HCT116 (cell line): ENCODE measurements around the gene LRBA. TPM values are rescaled to one million over a fixed set of nuclear protein-coding genes. Genes with fewer than 3 reads are reported as not detected.

Experiments
- ATAC-seq: fragments of 200-7000 bp; cut with Tn5 transposase; 2 replicates; pipeline ENCODE4 v1.9.1; 2020; ENCODE audit warnings: mild to moderate bottlenecking, moderate library complexity
- BruUV-seq: library from RNA; stranded (reverse); fragments of 400-500 nt; replicated peaks from 2 replicates; lab custom pipeline; 2021; lab: Mats Ljungman, UMichigan
- CTCF ChIA-PET: fragments of 300-600 bp; sonication (Branson Sonifier 250); formaldehyde crosslinking; loops from one replicate; lab custom pipeline; 2021; ENCODE audit warnings: antibody characterized with exemption; lab: Charles Lee
- POLR2A ChIA-PET: fragments of 300-600, 350-600 bp; sonication (Branson Sonifier 250); formaldehyde crosslinking; loops from one replicate; lab custom pipeline; 2021; ENCODE audit warnings: antibody characterized with exemption; lab: Charles Lee
- RAD21 ChIA-PET, 2 experiments: fragments of 300-600 bp; sonication (Branson Sonifier 250); formaldehyde crosslinking; loops; one replicate each; lab custom pipeline; 2023; ENCODE audit warnings: low total read pairs in 2 of 2; ENCODE audit not compliant: uncharacterized antibody in 2 of 2, unreplicated experiment in 2 of 2, low non-redundant PET in 1 of 2; lab: Charles Lee
- DNase-seq: peaks from one replicate; pipeline ENCODE4 v3.0.0-alpha.2; 2010; ENCODE audit warnings: low read depth, low spot score
- H2AFZ ChIP-seq: fragments of 200-600 bp; shearing (Covaris generic), sonication (generic); 2 replicates; pipeline ENCODE4 v1.6.1; 2017; ENCODE audit warnings: low read depth, mixed run types, mixed read lengths, antibody characterized with exemption, low read length; ENCODE audit not compliant: poor library complexity, severe bottlenecking
- H3K27ac ChIP-seq: 2 replicates; pipeline ENCODE4 v1.5.1; 2012; ENCODE audit warnings: low read depth, low read length
- H3K27me3 ChIP-seq: fragments of 200-600 bp; sonication (generic); 2 replicates; pipeline ENCODE4 v1.6.1; 2016; ENCODE audit warnings: mixed run types, low read length, mixed read lengths; ENCODE audit not compliant: insufficient read depth
- H3K36me3 ChIP-seq, 2 experiments: fragments of 200-500 bp in 1 of 2; fragments of 200-600 bp in 1 of 2; sonication (Bioruptor generic) in 1 of 2; sonication (generic) in 1 of 2; 2 replicates each; pipeline versions ENCODE4 v1.5.1 to v1.6.1; 2014 to 2016; ENCODE audit warnings: low read length in 2 of 2, inconsistent platforms in 1 of 2, mixed read lengths in 1 of 2, mixed run types in 1 of 2; ENCODE audit not compliant: insufficient read depth in 2 of 2, control insufficient read depth in 1 of 2
- H3K4me1 ChIP-seq, 2 experiments: fragments of 200-600 bp in 1 of 2; sonication (generic) in 1 of 2; 2 replicates each; pipeline versions ENCODE4 v1.5.1 to v1.6.1; 2012 to 2017; ENCODE audit warnings: low read length in 2 of 2, inconsistent platforms in 1 of 2, mild to moderate bottlenecking in 1 of 2, mixed read lengths in 1 of 2, mixed run types in 1 of 2, moderate library complexity in 1 of 2; ENCODE audit not compliant: insufficient read depth in 2 of 2, control insufficient read depth in 1 of 2
- H3K4me2 ChIP-seq: fragments of 200-600 bp; sonication (generic); 2 replicates; pipeline ENCODE4 v1.6.1; 2017; ENCODE audit warnings: mixed run types, low read length, mixed read lengths
- H3K4me3 ChIP-seq, 2 experiments: fragments of 200-600 bp in 1 of 2; sonication (generic) in 1 of 2; replicated peaks in 1 of 2; 2 replicates each; pipeline ENCODE4 v1.5.1; 2011 to 2016; ENCODE audit warnings: low read length in 2 of 2, control low read depth in 1 of 2, low read depth in 1 of 2, mild to moderate bottlenecking in 1 of 2, mixed read lengths in 1 of 2, mixed run types in 1 of 2
- H3K79me2 ChIP-seq: fragments of 200-600 bp; sonication (generic); 2 replicates; pipeline ENCODE4 v1.6.1; 2017; ENCODE audit warnings: mild to moderate bottlenecking, mixed run types, low read length, moderate library complexity, mixed read lengths; ENCODE audit not compliant: insufficient read depth
- H3K9ac ChIP-seq: fragments of 200-600 bp; sonication (generic); 2 replicates; pipeline ENCODE4 v1.6.1; 2016; ENCODE audit warnings: low read length, mixed read lengths
- H3K9me2 ChIP-seq: fragments of 200-600 bp; sonication (generic), shearing (Covaris generic); 2 replicates; pipeline ENCODE4 v1.6.1; 2017; ENCODE audit warnings: mixed run types, mild to moderate bottlenecking, moderate library complexity; ENCODE audit not compliant: insufficient read depth
- H3K9me3 ChIP-seq, 2 experiments: fragments of 200-500 bp in 1 of 2; fragments of 200-600 bp in 1 of 2; sonication (Bioruptor generic) in 1 of 2; sonication (generic) in 1 of 2; 2 replicates each; pipeline ENCODE4 v1.6.1; 2014 to 2017; ENCODE audit warnings: low read length in 2 of 2, mixed read lengths in 2 of 2, inconsistent platforms in 1 of 2, low read depth in 1 of 2, mild to moderate bottlenecking in 1 of 2, mixed run types in 1 of 2, moderate library complexity in 1 of 2; ENCODE audit not compliant: control insufficient read depth in 1 of 2, insufficient read depth in 1 of 2
- H4K20me1 ChIP-seq: fragments of 200-600 bp; sonication (generic), shearing (Covaris generic); 2 replicates; pipeline ENCODE4 v1.6.1; 2017; ENCODE audit warnings: mixed run types, mild to moderate bottlenecking, moderate library complexity; ENCODE audit not compliant: insufficient read depth
- EGR1 ChIP-seq: IDR thresholded peaks from 2 replicates; pipeline ENCODE4 v1.6.1; 2012; ENCODE audit warnings: low read depth
- FOSL1 ChIP-seq: IDR thresholded peaks from 2 replicates; pipeline ENCODE4 v1.6.1; 2012; ENCODE audit warnings: low read depth
- JUND ChIP-seq: IDR thresholded peaks from 2 replicates; pipeline ENCODE4 v1.6.1; 2012
- POLR2A ChIP-seq: IDR thresholded peaks from 2 replicates; pipeline ENCODE4 v1.7.0; 2011; ENCODE audit warnings: borderline replicate concordance; ENCODE audit not compliant: insufficient read depth, insufficient read length; ENCODE audit errors: extremely low read depth
- POLR2AphosphoS5 ChIP-seq: IDR thresholded peaks from 2 replicates; pipeline ENCODE4 v1.6.1; 2011; ENCODE audit warnings: mild to moderate bottlenecking, low read depth, low read length, moderate library complexity
- SP1 ChIP-seq: IDR thresholded peaks from 2 replicates; pipeline ENCODE4 v1.6.1; 2012; ENCODE audit warnings: low read depth
- YY1 ChIP-seq: IDR thresholded peaks from 2 replicates; pipeline ENCODE4 v1.6.1; 2011; ENCODE audit warnings: low read length, low read depth, moderate library complexity, mild to moderate bottlenecking; ENCODE audit not compliant: insufficient replicate concordance; ENCODE audit errors: extremely low read depth
- intact Hi-C: fragments of 100-400 bp; cut with micrococcal nuclease; formaldehyde crosslinking; loops from 2 replicates; pipeline ENCODE4 v1.10.0; 2022
- total RNA-seq: library from RNA; stranded (reverse); gene quantifications from one replicate; pipeline ENCODE4 v1.2.1, GENCODE V29; 2021; ENCODE audit not compliant: unreplicated experiment
- TF ChIP-seq, protein P1 (sequence below): IDR thresholded peaks from 2 replicates; pipeline ENCODE4 v1.6.1; 2012; ENCODE audit warnings: low read depth

LRBA gene
- total RNA-seq, 1 experiment from 2014 or later, result 79.8 TPM

DNA sequence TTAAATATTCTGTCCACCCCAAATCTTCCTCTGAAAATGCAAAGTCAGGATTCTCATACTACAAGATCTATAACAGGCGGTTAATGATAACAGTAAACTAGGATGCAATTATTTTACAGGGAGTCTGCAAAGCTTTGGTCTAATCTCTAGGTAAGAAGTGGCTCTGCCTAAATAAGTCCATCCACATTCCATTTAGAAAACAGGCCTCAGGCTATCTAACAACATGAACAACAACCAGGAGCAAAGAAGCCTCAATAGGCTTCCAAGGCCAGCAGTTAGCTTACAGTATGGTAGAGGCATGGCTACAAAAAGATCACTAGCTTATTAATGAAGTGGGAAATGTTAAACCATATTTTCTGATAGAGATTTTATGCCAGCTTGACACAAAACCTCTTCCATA is 426.8 kb downstream of the LRBA start:
- ChIA-PET RAD21 (no interaction called here), CTCF (no interaction called here), POLR2A (no interaction called here)
- Histone ChIP-seq H2AFZ (no peak overlapping the region), H3K36me3 (no peaks in the 10 kb centered on the region; a peak in 1 of 4 replicates), H3K9ac (no peak overlapping the region), H3K4me2 (no peak overlapping the region), H3K79me2 (no peaks in the 10 kb centered on the region), H3K27me3 (no peaks in the 10 kb centered on the region), H3K4me1 (no peaks in the 10 kb centered on the region)
- no TSS peak for BruUV-seq
- ATAC-seq (no peak), DNase-seq (no peak)
- intact Hi-C loops, result no loop called here
- TF ChIP-seq FOSL1 (no peak), JUND (no peak), POLR2A (no peak), YY1 (no peak), POLR2AphosphoS5 (no peak), EGR1 (no peak), SP1 (no peak)
- TF ChIP-seq, protein P1, sequence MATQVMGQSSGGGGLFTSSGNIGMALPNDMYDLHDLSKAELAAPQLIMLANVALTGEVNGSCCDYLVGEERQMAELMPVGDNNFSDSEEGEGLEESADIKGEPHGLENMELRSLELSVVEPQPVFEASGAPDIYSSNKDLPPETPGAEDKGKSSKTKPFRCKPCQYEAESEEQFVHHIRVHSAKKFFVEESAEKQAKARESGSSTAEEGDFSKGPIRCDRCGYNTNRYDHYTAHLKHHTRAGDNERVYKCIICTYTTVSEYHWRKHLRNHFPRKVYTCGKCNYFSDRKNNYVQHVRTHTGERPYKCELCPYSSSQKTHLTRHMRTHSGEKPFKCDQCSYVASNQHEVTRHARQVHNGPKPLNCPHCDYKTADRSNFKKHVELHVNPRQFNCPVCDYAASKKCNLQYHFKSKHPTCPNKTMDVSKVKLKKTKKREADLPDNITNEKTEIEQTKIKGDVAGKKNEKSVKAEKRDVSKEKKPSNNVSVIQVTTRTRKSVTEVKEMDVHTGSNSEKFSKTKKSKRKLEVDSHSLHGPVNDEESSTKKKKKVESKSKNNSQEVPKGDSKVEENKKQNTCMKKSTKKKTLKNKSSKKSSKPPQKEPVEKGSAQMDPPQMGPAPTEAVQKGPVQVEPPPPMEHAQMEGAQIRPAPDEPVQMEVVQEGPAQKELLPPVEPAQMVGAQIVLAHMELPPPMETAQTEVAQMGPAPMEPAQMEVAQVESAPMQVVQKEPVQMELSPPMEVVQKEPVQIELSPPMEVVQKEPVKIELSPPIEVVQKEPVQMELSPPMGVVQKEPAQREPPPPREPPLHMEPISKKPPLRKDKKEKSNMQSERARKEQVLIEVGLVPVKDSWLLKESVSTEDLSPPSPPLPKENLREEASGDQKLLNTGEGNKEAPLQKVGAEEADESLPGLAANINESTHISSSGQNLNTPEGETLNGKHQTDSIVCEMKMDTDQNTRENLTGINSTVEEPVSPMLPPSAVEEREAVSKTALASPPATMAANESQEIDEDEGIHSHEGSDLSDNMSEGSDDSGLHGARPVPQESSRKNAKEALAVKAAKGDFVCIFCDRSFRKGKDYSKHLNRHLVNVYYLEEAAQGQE, result no peak
- TF ChIP-seq, all 23 proteins: peak for 0
- H3K9me3 ChIP-seq, result no peaks in the 10 kb centered on the region
- no peak overlapping the region for H3K27ac ChIP-seq
- no peaks in the 10 kb centered on the region; the same call in 1 of the 2 replicates for H4K20me1 ChIP-seq
- H3K4me3 ChIP-seq, result no peak overlapping the region
- H3K9me2 ChIP-seq, result no peaks in the 10 kb centered on the region
